Sigmoid colon (tissue), 7 donors: Measurements from ENCODE around the gene NCF4. TPM values are rescaled to one million over a fixed set of nuclear protein-coding genes. Genes with fewer than 3 reads are reported as not detected.

Source experiments
- DNase-seq: peaks from one replicate; pipeline ENCODE4 v3.0.0-alpha.2; 2019
- H3K27ac ChIP-seq, 4 donors: fragments of 200-600 bp; sonication (generic); one replicate each; pipeline ENCODE4 v1.5.1; 2016 to 2019; ENCODE audit warnings: mild to moderate bottlenecking in 1 of 4
- H3K27me3 ChIP-seq, 3 donors: fragments of 200-600 bp; sonication (generic); one replicate each; pipeline ENCODE4 v1.5.1; 2019; ENCODE audit warnings: mild to moderate bottlenecking in 1 of 3
- H3K36me3 ChIP-seq, 4 donors: fragments of 200-600 bp; sonication (generic); one replicate each; pipeline ENCODE4 v1.5.1; 2016 to 2019
- H3K4me1 ChIP-seq, 4 donors: fragments of 200-600 bp; sonication (generic); one replicate each; pipeline ENCODE4 v1.5.1; 2017 to 2019
- H3K4me3 ChIP-seq, 4 donors: fragments of 200-600 bp; sonication (generic); one replicate each; pipeline ENCODE4 v1.5.1; 2017 to 2019; ENCODE audit warnings: mild to moderate bottlenecking in 2 of 4, moderate library complexity in 1 of 4
- H3K9me3 ChIP-seq, 4 donors: fragments of 200-600 bp in 3 of 4; sonication (generic) in 3 of 4; one replicate each; pipeline versions ENCODE4 v1.5.1 to v1.6.1; 2013 to 2019
- EP300 ChIP-seq, 4 donors: sonication (generic); formaldehyde crosslinking; IDR thresholded peaks; one replicate each; pipeline ENCODE4 v1.6.1; 2017; ENCODE audit warnings: antibody characterized with exemption in 4 of 4
- POLR2A ChIP-seq, 2 donors: fragments of 450-650 bp; IDR thresholded peaks; one replicate each; pipeline ENCODE4 v1.6.1; 2016; ENCODE audit warnings: antibody characterized with exemption in 2 of 2, mild to moderate bottlenecking in 2 of 2, moderate library complexity in 2 of 2
- POLR2AphosphoS5 ChIP-seq, 4 donors: sonication (generic); formaldehyde crosslinking; IDR thresholded peaks; one replicate each; pipeline ENCODE4 v1.6.1; 2017; ENCODE audit warnings: antibody characterized with exemption in 4 of 4
- WGBS, 2 donors: extraction: QIAGEN DNeasy Blood & Tissue Kit; methylation state at CpG; one replicate each; pipeline ENCODE4 v1.1.7; 2013; 5-methylcytosine and 5-hydroxymethylcytosine counted together
- intact Hi-C: fragments of 100-400 bp; cut with DNase I; formaldehyde crosslinking; loops from one replicate; pipeline ENCODE4 v1.15.1; 2023
- polyA plus RNA-seq, 3 donors: library from polyadenylated mRNA; stranded (reverse); fragments of 200-250 nt; gene quantifications; one replicate each; pipeline ENCODE4 v1.2.3, GENCODE V29; 2013
- total RNA-seq, 4 donors: library from RNA; depleted of rRNA; stranded (reverse); fragments of >200 nt; gene quantifications; one replicate each; pipeline ENCODE4 v1.1.0, GENCODE V29; 2016
- TF ChIP-seq, protein P1 (sequence below), 4 experiments: fragments of 450-650 bp in 3 of 4; fragments of 200-600 bp in 1 of 4; IDR thresholded peaks; one replicate each; pipeline ENCODE4 v1.5.1; 2016 to 2019; ENCODE audit warnings: antibody characterized with exemption in 4 of 4, mild to moderate bottlenecking in 3 of 4, moderate library complexity in 2 of 4
- donor health status: healthy with polysubstance abuse.
- donor health status: Bipolar disorder and iron deficiency.
- donor health status: healthy.

Gene NCF4
- total and polyA plus RNA-seq, 7 donors: 13.5 to 35.8 (median 19.3) TPM

GRCh38 chr22:36864454-36865215, 3.8 kb downstream of the NCF4 start:
- WGBS, 2 donors: 77 to 83% methylated on average over 14 of the region's 14 CpGs
- H3K27ac ChIP-seq: no peak overlapping the region
- TF ChIP-seq POLR2AphosphoS5 (IDR thresholded peaks at IDR 0.05) (no peak), EP300 (IDR thresholded peaks at IDR 0.05) (no peak), POLR2A (IDR thresholded peaks at IDR 0.05) (no peak)
- TF ChIP-seq, protein P1, sequence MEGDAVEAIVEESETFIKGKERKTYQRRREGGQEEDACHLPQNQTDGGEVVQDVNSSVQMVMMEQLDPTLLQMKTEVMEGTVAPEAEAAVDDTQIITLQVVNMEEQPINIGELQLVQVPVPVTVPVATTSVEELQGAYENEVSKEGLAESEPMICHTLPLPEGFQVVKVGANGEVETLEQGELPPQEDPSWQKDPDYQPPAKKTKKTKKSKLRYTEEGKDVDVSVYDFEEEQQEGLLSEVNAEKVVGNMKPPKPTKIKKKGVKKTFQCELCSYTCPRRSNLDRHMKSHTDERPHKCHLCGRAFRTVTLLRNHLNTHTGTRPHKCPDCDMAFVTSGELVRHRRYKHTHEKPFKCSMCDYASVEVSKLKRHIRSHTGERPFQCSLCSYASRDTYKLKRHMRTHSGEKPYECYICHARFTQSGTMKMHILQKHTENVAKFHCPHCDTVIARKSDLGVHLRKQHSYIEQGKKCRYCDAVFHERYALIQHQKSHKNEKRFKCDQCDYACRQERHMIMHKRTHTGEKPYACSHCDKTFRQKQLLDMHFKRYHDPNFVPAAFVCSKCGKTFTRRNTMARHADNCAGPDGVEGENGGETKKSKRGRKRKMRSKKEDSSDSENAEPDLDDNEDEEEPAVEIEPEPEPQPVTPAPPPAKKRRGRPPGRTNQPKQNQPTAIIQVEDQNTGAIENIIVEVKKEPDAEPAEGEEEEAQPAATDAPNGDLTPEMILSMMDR (IDR thresholded peaks at IDR 0.05): no peak
- intact Hi-C loops: no loop called here
- DNase-seq: peak; percentile 49
- no peaks in the 10 kb centered on the region for H3K9me3 ChIP-seq
- H3K27me3 ChIP-seq: peaks cover 0 to 25% (median 0%) of the 10 kb centered on the region in 3 donors
- no peak overlapping the region for H3K4me3 ChIP-seq
- no peaks in the 10 kb centered on the region for H3K4me1 ChIP-seq
- H3K36me3 ChIP-seq: no peaks in the 10 kb centered on the region

DNA sequence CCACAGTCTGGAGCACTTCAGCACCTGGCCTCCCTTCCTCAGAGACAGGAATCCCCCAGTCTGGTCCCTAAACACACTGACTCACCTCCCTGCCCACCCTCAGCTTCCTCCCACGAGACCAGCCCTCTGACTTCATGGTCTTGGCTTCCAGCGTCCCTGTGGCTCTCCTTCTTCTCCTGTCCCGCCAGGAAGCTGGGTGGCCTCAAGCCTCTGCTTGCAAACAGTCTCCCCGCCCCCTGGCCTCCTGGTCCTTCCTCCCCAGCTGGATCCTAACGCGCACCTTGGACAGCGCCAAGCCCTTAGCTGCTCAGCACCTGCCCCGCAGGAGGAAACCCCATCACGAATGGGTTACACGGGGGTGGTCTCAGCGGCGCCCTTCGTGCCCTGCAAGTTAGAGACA, 4.5 kb downstream of the NCF4 start:
- Histone ChIP-seq H3K9me3 (no peaks in the 10 kb centered on the region), H3K4me1 (no peaks in the 10 kb centered on the region), H3K36me3 (no peaks in the 10 kb centered on the region), H3K4me3 (no peak overlapping the region), H3K27me3 (peaks cover 0 to 33% (median 0%) of the 10 kb centered on the region in 3 donors), H3K27ac (no peak overlapping the region)
- whole genome bisulfite sequencing, 2 donors: 38 to 48% methylated on average over 13 of the region's 13 CpGs
- no peak for DNase-seq
- TF ChIP-seq, protein P1 (IDR thresholded peaks at IDR 0.05): no peak
- no peak for TF ChIP-seq EP300 (IDR thresholded peaks at IDR 0.05)
- no peak for TF ChIP-seq POLR2A (IDR thresholded peaks at IDR 0.05)
- no peak for TF ChIP-seq POLR2AphosphoS5 (IDR thresholded peaks at IDR 0.05)
- intact Hi-C loops: no loop called here

- intact Hi-C loops: no loop called here
- DNase-seq: no peak
- no peaks in the 10 kb centered on the region for H3K4me1 ChIP-seq
- TF ChIP-seq POLR2AphosphoS5 (IDR thresholded peaks at IDR 0.05): no peak
- TF ChIP-seq, protein P1 (IDR thresholded peaks at IDR 0.05): no peak
- no peak for TF ChIP-seq POLR2A (IDR thresholded peaks at IDR 0.05)
- no peak for TF ChIP-seq EP300 (IDR thresholded peaks at IDR 0.05)
- H3K27ac ChIP-seq: no peak overlapping the region
- no peaks in the 10 kb centered on the region for H3K9me3 ChIP-seq
- 87 to 89% methylated on average over 5 of the region's 5 CpGs for WGBS, 2 donors
- no peaks in the 10 kb centered on the region for H3K36me3 ChIP-seq
- H3K27me3 ChIP-seq: peaks cover 0 to 33% (median 0%) of the 10 kb centered on the region in 3 donors
- H3K4me3 ChIP-seq: no peak overlapping the region
These were observed 6.9 kb downstream of the NCF4 start for GRCh38 chr22:36867695-36868094.

DNA sequence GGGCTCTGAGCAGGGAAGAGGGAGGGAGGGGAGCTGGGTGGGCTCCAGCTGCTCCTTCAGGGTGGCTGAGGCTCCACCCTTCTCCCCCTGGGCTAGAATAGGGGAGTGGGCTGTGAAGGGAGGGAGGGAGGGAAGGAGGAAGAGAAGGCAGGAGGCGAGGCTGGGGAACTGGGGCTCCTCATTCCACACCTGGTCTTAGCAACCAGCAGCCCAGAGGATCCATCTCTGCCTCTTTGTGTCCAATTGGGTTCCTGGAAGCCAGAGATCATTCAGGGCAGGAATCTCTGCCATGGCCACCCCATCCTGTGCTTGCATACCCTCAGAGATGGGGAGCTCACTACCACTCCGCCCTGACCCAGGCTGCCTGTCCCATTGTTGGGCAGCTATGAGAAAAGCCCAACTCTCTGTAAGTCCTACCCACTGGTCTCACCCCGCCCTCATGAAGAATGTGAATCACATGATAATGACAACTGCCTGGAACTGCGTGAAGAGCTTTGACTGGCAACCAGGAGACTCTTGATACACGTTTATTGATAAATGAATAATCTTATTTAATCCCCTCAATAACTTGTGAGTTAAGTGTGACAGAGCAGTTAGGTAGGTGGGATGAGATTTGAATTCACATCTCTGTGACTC, 7.9 kb downstream of the NCF4 start:
- H3K27me3 ChIP-seq: peaks cover 0 to 33% (median 0%) of the 10 kb centered on the region in 3 donors
- intact Hi-C loops: no loop called here
- no peak for DNase-seq

More for the DNA sequence above, 7.9 kb downstream of the NCF4 start:
- no peak overlapping the region for H3K27ac ChIP-seq
- WGBS, 2 donors: 50 to 85% methylated on average over 5 of the region's 5 CpGs
- no peaks in the 10 kb centered on the region for H3K9me3 ChIP-seq
- no peaks in the 10 kb centered on the region for H3K36me3 ChIP-seq
- peaks cover 0 to 5% (median 4%) of the 10 kb centered on the region in 4 donors for H3K4me1 ChIP-seq
- no peak for TF ChIP-seq POLR2AphosphoS5 (IDR thresholded peaks at IDR 0.05)
- no peak for TF ChIP-seq EP300 (IDR thresholded peaks at IDR 0.05)
- no peak for TF ChIP-seq POLR2A (IDR thresholded peaks at IDR 0.05)
- TF ChIP-seq, protein P1 (IDR thresholded peaks at IDR 0.05): no peak
- no peak overlapping the region for H3K4me3 ChIP-seq
